Panc1 (cell line): ENCODE data around the gene DNAH3. TPM values are rescaled to one million over a fixed set of nuclear protein-coding genes. Genes with fewer than 3 reads are reported as not detected.

Source experiments
- ATAC-seq: fragments of 200-7000 bp; cut with Tn5 transposase; 2 replicates; pipeline ENCODE4 v1.9.1; 2020; ENCODE audit warnings: mild to moderate bottlenecking, moderate library complexity
- BruUV-seq: library from RNA; stranded (reverse); fragments of 400-500 nt; replicated peaks from 2 replicates; lab custom pipeline; 2021; lab: Mats Ljungman, UMichigan
- CTCF ChIA-PET: fragments of 300-600 bp; sonication (Branson Sonifier 250); formaldehyde crosslinking; loops from one replicate; lab custom pipeline; 2022; ENCODE audit warnings: antibody characterized with exemption; lab: Charles Lee
- POLR2A ChIA-PET: fragments of 300-600 bp; sonication (Branson Sonifier 250); formaldehyde crosslinking; loops from one replicate; lab custom pipeline; 2022; ENCODE audit warnings: antibody characterized with exemption; lab: Charles Lee
- DNase-seq: peaks from one replicate; pipeline ENCODE4 v3.0.0-alpha.2; 2010; ENCODE audit warnings: low read depth, low spot score
- H3K27ac ChIP-seq: 2 replicates; pipeline ENCODE4 v1.5.1; 2011; ENCODE audit warnings: mild to moderate bottlenecking, low read length, inconsistent platforms
- H3K27me3 ChIP-seq: fragments of 200-500 bp; sonication (Bioruptor generic); 2 replicates; pipeline ENCODE4 v1.6.0; 2014; ENCODE audit warnings: low read length, inconsistent platforms; ENCODE audit not compliant: control insufficient read depth, insufficient read depth
- H3K36me3 ChIP-seq: fragments of 200-500 bp; sonication (Bioruptor generic); 2 replicates; pipeline ENCODE4 v1.5.1; 2014; ENCODE audit warnings: inconsistent platforms, mild to moderate bottlenecking, low read length, moderate library complexity; ENCODE audit not compliant: control insufficient read depth, insufficient read depth
- H3K4me1 ChIP-seq: 2 replicates; pipeline ENCODE4 v1.5.1; 2011; ENCODE audit warnings: inconsistent platforms, mild to moderate bottlenecking, low read length, moderate library complexity; ENCODE audit not compliant: control insufficient read depth, insufficient read depth
- H3K4me3 ChIP-seq, 2 experiments: 2 replicates each; pipeline ENCODE4 v1.5.1; 2011 to 2012; ENCODE audit warnings: low read depth in 2 of 2, low read length in 2 of 2, mild to moderate bottlenecking in 2 of 2, inconsistent platforms in 1 of 2, moderate library complexity in 1 of 2
- H3K9me3 ChIP-seq: fragments of 200-500 bp; sonication (Bioruptor generic); 2 replicates; pipeline ENCODE4 v1.5.1; 2014; ENCODE audit warnings: low read depth, mild to moderate bottlenecking, inconsistent platforms, low read length, moderate library complexity; ENCODE audit not compliant: control insufficient read depth, insufficient read depth
- POLR2AphosphoS5 ChIP-seq: IDR thresholded peaks from 2 replicates; pipeline ENCODE4 v1.6.1; 2012; ENCODE audit warnings: mild to moderate bottlenecking, low read depth, low read length, moderate library complexity
- SIN3A ChIP-seq: IDR thresholded peaks from 2 replicates; pipeline ENCODE4 v1.6.1; 2012; ENCODE audit warnings: low read depth, mild to moderate bottlenecking, low read length, moderate library complexity, borderline replicate concordance; ENCODE audit not compliant: insufficient read depth
- TCF7L2 ChIP-seq: IDR thresholded peaks from 2 replicates; pipeline ENCODE4 v1.6.1; 2011; ENCODE audit warnings: mild to moderate bottlenecking, low read depth, low read length, inconsistent platforms
- in situ Hi-C: cut with HindIII; loops from 2 replicates; pipeline ENCODE4 v1.10.0; 2016; ENCODE audit warnings: low sequenced_read_pairs, low pct_unique_long_range_greater_than_20kb
- intact Hi-C: fragments of 100-400 bp; cut with micrococcal nuclease; formaldehyde crosslinking; loops from one replicate; pipeline ENCODE4 v1.10.0; 2022; ENCODE audit not compliant: unreplicated experiment
- total RNA-seq: library from RNA; stranded (reverse); gene quantifications from one replicate; pipeline ENCODE4 v1.2.1, GENCODE V29; 2021; ENCODE audit not compliant: unreplicated experiment
- TF ChIP-seq, protein P1 (sequence below): fragments of 450-650 bp; IDR thresholded peaks from 2 replicates; pipeline ENCODE4 v1.5.1; 2017; ENCODE audit warnings: mild to moderate bottlenecking
- TF ChIP-seq, protein P2 (sequence below), 2 experiments: IDR thresholded peaks; 2 replicates each; pipeline ENCODE4 v1.6.1; 2011 to 2012; ENCODE audit warnings: low read depth in 2 of 2, control low read depth in 1 of 2, low read length in 1 of 2, mild to moderate bottlenecking in 1 of 2, moderate library complexity in 1 of 2; ENCODE audit not compliant: insufficient read depth in 1 of 2

Gene DNAH3
- total RNA-seq, 1 experiment from 2014 or later = 0.62 TPM

DNA sequence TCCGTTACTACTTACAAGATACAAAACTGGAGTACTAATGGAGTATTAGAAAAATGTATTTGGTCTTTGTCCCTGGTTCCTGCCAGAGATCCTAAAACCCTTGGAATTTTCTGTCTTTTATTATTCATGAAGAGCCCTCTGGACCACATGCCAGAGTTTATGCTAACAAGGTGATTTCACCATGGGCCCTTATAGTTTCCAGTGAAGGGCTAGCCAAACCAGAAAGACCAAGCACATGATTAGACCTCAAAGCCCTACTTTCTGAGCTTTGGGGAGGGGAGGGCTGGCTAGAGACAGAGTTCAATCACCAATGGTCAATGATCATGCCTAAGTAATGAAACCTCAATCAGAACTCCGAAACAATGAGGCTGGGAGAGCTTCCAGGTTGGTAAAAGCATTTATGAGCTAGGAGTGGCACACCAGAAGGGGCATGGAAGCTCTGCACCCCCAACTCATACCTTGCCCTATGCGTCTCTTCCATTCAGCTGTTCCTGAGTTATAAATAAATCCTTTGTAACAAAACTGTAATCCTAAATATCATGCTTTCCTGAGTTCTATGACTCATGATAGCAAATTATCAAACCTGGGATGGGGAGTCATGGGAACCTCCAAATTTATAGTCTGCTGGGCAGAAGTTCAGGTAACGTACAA lies 260.9 kb downstream of the DNAH3 start:
- BruUV-seq = no TSS peak
- POLR2A ChIA-PET = interaction anchor here (0.5 kb wide), 1 partner anchor 63 kb away, joined by 7 read pairs; no protein-coding TSS in a partner anchor
- ATAC-seq (no peak), DNase-seq (no peak)
- Histone ChIP-seq H3K36me3 (no peaks in the 10 kb centered on the region; the same call in 1 of the 2 replicates), H3K27ac (no peak overlapping the region), H3K9me3 (no peaks in the 10 kb centered on the region), H3K4me3 (no peak overlapping the region), H3K27me3 (no peaks in the 10 kb centered on the region), H3K4me1 (no peaks in the 10 kb centered on the region)
- CTCF ChIA-PET = no interaction called here
- in situ Hi-C loops (no loop called here), intact Hi-C loops (no loop called here)
- TF ChIP-seq, protein P1, sequence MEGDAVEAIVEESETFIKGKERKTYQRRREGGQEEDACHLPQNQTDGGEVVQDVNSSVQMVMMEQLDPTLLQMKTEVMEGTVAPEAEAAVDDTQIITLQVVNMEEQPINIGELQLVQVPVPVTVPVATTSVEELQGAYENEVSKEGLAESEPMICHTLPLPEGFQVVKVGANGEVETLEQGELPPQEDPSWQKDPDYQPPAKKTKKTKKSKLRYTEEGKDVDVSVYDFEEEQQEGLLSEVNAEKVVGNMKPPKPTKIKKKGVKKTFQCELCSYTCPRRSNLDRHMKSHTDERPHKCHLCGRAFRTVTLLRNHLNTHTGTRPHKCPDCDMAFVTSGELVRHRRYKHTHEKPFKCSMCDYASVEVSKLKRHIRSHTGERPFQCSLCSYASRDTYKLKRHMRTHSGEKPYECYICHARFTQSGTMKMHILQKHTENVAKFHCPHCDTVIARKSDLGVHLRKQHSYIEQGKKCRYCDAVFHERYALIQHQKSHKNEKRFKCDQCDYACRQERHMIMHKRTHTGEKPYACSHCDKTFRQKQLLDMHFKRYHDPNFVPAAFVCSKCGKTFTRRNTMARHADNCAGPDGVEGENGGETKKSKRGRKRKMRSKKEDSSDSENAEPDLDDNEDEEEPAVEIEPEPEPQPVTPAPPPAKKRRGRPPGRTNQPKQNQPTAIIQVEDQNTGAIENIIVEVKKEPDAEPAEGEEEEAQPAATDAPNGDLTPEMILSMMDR = no peak
- TF ChIP-seq POLR2AphosphoS5 (no peak), SIN3A (no peak), TCF7L2 (no peak)
- TF ChIP-seq, protein P2, sequence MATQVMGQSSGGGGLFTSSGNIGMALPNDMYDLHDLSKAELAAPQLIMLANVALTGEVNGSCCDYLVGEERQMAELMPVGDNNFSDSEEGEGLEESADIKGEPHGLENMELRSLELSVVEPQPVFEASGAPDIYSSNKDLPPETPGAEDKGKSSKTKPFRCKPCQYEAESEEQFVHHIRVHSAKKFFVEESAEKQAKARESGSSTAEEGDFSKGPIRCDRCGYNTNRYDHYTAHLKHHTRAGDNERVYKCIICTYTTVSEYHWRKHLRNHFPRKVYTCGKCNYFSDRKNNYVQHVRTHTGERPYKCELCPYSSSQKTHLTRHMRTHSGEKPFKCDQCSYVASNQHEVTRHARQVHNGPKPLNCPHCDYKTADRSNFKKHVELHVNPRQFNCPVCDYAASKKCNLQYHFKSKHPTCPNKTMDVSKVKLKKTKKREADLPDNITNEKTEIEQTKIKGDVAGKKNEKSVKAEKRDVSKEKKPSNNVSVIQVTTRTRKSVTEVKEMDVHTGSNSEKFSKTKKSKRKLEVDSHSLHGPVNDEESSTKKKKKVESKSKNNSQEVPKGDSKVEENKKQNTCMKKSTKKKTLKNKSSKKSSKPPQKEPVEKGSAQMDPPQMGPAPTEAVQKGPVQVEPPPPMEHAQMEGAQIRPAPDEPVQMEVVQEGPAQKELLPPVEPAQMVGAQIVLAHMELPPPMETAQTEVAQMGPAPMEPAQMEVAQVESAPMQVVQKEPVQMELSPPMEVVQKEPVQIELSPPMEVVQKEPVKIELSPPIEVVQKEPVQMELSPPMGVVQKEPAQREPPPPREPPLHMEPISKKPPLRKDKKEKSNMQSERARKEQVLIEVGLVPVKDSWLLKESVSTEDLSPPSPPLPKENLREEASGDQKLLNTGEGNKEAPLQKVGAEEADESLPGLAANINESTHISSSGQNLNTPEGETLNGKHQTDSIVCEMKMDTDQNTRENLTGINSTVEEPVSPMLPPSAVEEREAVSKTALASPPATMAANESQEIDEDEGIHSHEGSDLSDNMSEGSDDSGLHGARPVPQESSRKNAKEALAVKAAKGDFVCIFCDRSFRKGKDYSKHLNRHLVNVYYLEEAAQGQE (IDR thresholded peaks at IDR 0.05; ENCODE audit: insufficient read depth in 1 of 2, low read depth in 2 of 2, low read length in 1 of 2) = no peak

DNA sequence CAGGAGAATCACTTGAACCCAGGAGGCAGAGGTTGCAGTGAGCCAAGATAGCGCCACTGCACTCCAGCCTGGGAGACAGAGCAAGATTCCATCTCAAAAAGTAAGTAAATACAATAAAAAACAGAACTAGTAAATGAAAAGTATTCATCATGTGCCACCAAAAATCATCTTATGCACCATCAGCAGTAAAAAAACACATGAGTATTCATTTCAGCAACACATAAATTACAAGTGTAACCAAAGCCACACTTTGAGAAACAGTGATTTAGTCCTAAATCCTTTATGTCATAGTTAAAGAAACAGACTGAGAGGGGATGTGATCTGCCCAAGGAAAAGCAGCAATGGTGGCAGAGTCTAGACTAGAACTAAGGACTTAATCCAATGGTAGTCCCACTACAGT lies 263.4 kb downstream of the DNAH3 start:
- no peaks in the 10 kb centered on the region for H3K9me3 ChIP-seq
- DNase-seq (no peak), ATAC-seq (no peak)
- in situ Hi-C loops = no loop called here
- no peaks in the 10 kb centered on the region; the same call in 1 of the 2 replicates for H3K36me3 ChIP-seq
- intact Hi-C loops = no loop called here
- BruUV-seq = no TSS peak
- no peaks in the 10 kb centered on the region for H3K27me3 ChIP-seq
- H3K27ac ChIP-seq = no peak overlapping the region
- POLR2A ChIA-PET = no interaction called here
- no peak for TF ChIP-seq POLR2AphosphoS5
- TF ChIP-seq SIN3A = no peak
- TF ChIP-seq, protein P1 = no peak
- CTCF ChIA-PET = no interaction called here
- peaks cover 5% of the 10 kb centered on the region; the same call in 1 of the 2 replicates for H3K4me1 ChIP-seq
- no peak overlapping the region for H3K4me3 ChIP-seq
